NB4 (cell line): ENCODE measurements around the gene TNNT3.

Experiments used
- MAX ChIP-seq: IDR thresholded peaks from 2 replicates; pipeline ENCODE4 v1.6.1; 2011; ENCODE audit warnings: low read depth, low read length
- MYC ChIP-seq: IDR thresholded peaks from 2 replicates; pipeline ENCODE4 v1.6.1; 2011; ENCODE audit warnings: low read depth, low read length
- POLR2A ChIP-seq: IDR thresholded peaks from 2 replicates; pipeline ENCODE4 v1.6.1; 2011; ENCODE audit warnings: mild to moderate bottlenecking; ENCODE audit not compliant: insufficient read length; ENCODE audit errors: extremely low read depth
- TF ChIP-seq, protein P1 (sequence below): IDR thresholded peaks from one replicate; pipeline ENCODE4 v1.5.1; 2012; ENCODE audit warnings: low read depth, low read length

- TF ChIP-seq POLR2A (no peak), MAX (no peak), MYC (no peak)
- TF ChIP-seq, protein P1, sequence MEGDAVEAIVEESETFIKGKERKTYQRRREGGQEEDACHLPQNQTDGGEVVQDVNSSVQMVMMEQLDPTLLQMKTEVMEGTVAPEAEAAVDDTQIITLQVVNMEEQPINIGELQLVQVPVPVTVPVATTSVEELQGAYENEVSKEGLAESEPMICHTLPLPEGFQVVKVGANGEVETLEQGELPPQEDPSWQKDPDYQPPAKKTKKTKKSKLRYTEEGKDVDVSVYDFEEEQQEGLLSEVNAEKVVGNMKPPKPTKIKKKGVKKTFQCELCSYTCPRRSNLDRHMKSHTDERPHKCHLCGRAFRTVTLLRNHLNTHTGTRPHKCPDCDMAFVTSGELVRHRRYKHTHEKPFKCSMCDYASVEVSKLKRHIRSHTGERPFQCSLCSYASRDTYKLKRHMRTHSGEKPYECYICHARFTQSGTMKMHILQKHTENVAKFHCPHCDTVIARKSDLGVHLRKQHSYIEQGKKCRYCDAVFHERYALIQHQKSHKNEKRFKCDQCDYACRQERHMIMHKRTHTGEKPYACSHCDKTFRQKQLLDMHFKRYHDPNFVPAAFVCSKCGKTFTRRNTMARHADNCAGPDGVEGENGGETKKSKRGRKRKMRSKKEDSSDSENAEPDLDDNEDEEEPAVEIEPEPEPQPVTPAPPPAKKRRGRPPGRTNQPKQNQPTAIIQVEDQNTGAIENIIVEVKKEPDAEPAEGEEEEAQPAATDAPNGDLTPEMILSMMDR, result no peak
Measured at GRCh38 chr11:1892116-1892515, 27.4 kb upstream of the TNNT3 start.
